H1 (cell line): Measurements from ENCODE around the gene PREX1.

Source experiments
- ATF2 ChIP-seq: IDR thresholded peaks from 2 replicates; pipeline ENCODE4 v1.6.1; 2012; ENCODE audit warnings: low read length, inconsistent platforms
- ATF3 ChIP-seq: IDR thresholded peaks from 2 replicates; pipeline ENCODE4 v1.6.1; 2011; ENCODE audit warnings: low read depth, mild to moderate bottlenecking, low read length; ENCODE audit not compliant: insufficient read depth
- CTCF ChIP-seq, 3 experiments: IDR thresholded peaks; 1 replicate in 2 of 3; 2 replicates in 1 of 3; pipeline versions ENCODE4 v1.5.1 to v1.6.1; 2011; ENCODE audit warnings: low read length in 3 of 3, mild to moderate bottlenecking in 3 of 3, inconsistent platforms in 2 of 3, low read depth in 1 of 3, moderate library complexity in 1 of 3; ENCODE audit not compliant: insufficient read depth in 1 of 3; ENCODE audit errors: control extremely low read depth in 1 of 3
- EZH2 ChIP-seq: fragments of 200-600 bp; sonication (generic); IDR thresholded peaks from 2 replicates; pipeline ENCODE4 v1.7.1; 2012; ENCODE audit warnings: low read depth, mild to moderate bottlenecking, moderate library complexity, low read length, inconsistent platforms; ENCODE audit not compliant: severe bottlenecking
- KDM1A ChIP-seq: fragments of 200-600, 300-600 bp; sonication (generic); IDR thresholded peaks from 2 replicates; pipeline ENCODE4 v1.7.1; 2016; ENCODE audit warnings: mild to moderate bottlenecking, low read length, borderline replicate concordance
- PHF8 ChIP-seq: fragments of 200-600 bp; sonication (generic); conservative IDR thresholded peaks from 2 replicates; pipeline ENCODE4 v1.7.1; 2012; ENCODE audit warnings: low read depth, mild to moderate bottlenecking, inconsistent platforms, low read length, moderate library complexity
- POLR2A ChIP-seq, 2 experiments: IDR thresholded peaks; 1 replicate in 1 of 2; 2 replicates in 1 of 2; pipeline ENCODE4 v1.6.1; 2011; ENCODE audit warnings: low read depth in 2 of 2, low read length in 2 of 2, mild to moderate bottlenecking in 2 of 2; ENCODE audit errors: control extremely low read depth in 1 of 2
- TAF1 ChIP-seq: IDR thresholded peaks from 2 replicates; pipeline ENCODE4 v1.6.1; 2011; ENCODE audit warnings: mild to moderate bottlenecking, low read depth, low read length
- TEAD4 ChIP-seq: IDR thresholded peaks from 2 replicates; pipeline ENCODE4 v1.6.1; 2012; ENCODE audit warnings: low read depth, low read length, inconsistent platforms, mixed read lengths
- USF2 ChIP-seq: IDR thresholded peaks from 2 replicates; pipeline ENCODE4 v1.6.1; 2011; ENCODE audit warnings: low read length, improper control_type of control experiment
- YY1 ChIP-seq: IDR thresholded peaks from 2 replicates; pipeline ENCODE4 v1.6.1; 2011; ENCODE audit warnings: low read depth, mild to moderate bottlenecking, low read length

- no peak for TF ChIP-seq CTCF (IDR thresholded peaks at IDR 0.05; ENCODE audit: control extremely low read depth in 1 of 3, insufficient read depth in 1 of 3, low read depth in 1 of 3, low read length in 3 of 3)
- no peak for TF ChIP-seq KDM1A
- no peak for TF ChIP-seq TEAD4
- TF ChIP-seq EZH2, result no peak
- no peak for TF ChIP-seq USF2
- TF ChIP-seq ATF2, result no peak
- no peak for TF ChIP-seq ATF3
- TF ChIP-seq YY1, result no peak
- no peak for TF ChIP-seq PHF8
- no peak for TF ChIP-seq TAF1
- no peak for TF ChIP-seq POLR2A (IDR thresholded peaks at IDR 0.05; ENCODE audit: control extremely low read depth in 1 of 2, low read depth in 2 of 2, low read length in 2 of 2)
These were observed 30.4 kb upstream of the PREX1 start for GRCh38 chr20:48858075-48858790.
